NCI-H2107 treated with DMSO at 0.1 percent for 48 hours (cell line): ENCODE results near the gene MED4.
A peak's percentile ranks its signal among the peaks of the same experiment; 100 is the strongest.

Experiments used
- DNase-seq: peaks from one replicate; lab custom pipeline; 2025; ENCODE audit not compliant: unreplicated experiment; lab: John Stamatoyannopoulos, UW

MED4 gene

DNA sequence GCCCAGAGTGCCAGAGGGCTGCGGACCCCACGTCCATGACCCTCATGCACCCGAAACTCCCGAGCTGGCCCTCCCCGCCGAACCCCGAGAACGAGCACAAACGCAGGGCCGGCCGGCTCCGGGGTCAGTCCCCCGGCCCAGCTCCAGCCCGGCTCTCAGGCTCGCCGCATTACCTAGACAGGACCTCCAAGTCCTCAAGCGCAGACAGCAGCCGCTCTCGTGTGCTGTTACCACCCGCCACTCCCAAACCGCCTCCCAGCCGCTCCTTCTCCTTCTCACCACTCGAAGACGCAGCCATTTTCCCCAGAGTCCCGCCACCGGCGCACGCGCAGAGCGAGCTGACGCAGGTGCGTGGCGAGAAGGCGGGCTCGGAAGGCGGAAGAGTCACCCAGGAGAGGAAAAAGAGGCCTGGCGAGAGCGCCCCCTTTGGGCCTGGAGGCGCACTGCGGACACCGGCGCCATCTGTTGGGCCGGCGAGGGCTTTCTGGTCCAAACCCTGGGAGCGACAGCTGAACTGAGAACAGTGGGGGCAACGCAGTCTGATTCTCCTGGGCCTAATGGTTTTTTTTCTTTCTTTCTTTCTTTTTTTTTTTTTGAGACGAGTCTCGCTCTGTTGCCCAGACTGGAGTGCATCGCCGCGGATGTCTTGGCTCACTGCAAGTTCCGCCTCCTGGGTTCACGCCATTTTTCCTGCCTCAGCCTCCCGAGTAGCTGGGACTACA is at the start of gene MED4:
MED4 (minus strand) TSS at position 324 of the 722 bp plus-strand sequence; CDS start at position 298, 26 bp downstream.
- DNase-seq, result peak; percentile 55

- no peak for DNase-seq
Measured at GRCh38 chr13:48144413-48145035, 49.6 kb upstream of the MED4 start.

- DNase-seq, result no peak
Measured at GRCh38 chr13:48142436-48142835, 47.5 kb upstream of the MED4 start.

DNA sequence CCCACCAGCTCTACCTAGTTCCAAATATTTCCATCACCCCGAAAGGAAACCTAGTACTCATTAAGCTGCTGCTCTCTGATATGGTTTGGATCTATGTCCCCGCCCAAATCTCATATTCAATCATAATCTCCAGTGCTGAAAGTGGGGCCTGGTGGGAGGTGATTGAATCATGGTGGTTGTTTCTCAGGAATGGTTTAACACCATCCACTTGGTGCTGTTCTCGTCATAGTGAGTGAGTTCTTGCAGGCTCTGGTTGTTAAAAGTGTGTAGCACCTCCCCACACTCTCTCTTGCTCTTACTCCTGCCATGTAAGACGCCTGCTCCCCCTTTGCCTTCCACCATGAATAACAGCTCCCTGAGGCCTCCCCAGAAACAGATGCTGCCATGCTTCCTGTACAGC is 43.4 kb upstream of the MED4 start:
- DNase-seq, result no peak

DNA sequence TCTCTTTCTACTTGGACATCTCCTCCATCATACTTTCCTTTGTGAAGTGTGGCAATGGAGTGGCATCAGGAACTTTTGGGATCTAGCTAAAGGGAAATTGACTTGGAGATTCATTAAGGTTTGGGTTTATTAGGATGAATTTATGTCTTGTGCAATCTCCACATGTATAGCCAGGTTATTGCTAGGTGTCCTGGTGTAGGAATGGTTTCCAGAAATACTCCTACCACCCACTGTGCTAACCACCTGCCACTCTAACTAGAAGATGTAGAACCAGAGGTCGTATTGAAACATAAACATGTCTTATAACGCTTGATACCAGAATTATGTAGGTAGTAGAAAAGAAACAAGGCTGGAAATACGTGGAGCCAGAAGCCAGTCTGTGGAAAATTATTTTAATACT is 38.1 kb upstream of the MED4 start:
- DNase-seq, result no peak

- no peak for DNase-seq
Measured at GRCh38 chr13:48131533-48131932, 36.6 kb upstream of the MED4 start.

GRCh38 chr13:48126944-48127830 is 32.3 kb upstream of the MED4 start:
- peak; percentile 49 for DNase-seq

DNA sequence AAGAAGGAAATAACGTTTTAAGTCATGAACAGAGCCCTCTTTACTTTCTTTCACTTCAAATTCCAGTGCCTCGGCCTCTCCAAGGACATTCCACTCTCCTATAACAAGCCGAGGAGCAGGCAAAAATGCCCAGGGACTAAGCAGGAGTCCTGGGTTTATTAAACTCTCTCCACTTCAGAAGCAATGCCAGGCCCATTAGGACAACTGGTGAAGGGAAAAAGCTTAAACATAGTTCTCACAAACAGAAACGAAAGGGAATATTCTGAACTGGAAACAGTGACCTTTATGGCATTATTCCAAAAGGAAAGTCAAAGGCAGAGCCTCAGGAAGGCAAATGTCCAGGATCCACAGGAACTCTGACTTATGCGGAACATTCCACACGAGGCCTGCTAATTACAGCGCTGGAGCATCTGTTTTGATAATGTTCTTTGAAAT is 30.9 kb upstream of the MED4 start:
- no peak for DNase-seq

GRCh38 chr13:48123812-48124211 is 28.9 kb upstream of the MED4 start:
- DNase-seq, result no peak

GRCh38 chr13:48121733-48122132 is 26.8 kb upstream of the MED4 start:
- DNase-seq, result no peak

DNA sequence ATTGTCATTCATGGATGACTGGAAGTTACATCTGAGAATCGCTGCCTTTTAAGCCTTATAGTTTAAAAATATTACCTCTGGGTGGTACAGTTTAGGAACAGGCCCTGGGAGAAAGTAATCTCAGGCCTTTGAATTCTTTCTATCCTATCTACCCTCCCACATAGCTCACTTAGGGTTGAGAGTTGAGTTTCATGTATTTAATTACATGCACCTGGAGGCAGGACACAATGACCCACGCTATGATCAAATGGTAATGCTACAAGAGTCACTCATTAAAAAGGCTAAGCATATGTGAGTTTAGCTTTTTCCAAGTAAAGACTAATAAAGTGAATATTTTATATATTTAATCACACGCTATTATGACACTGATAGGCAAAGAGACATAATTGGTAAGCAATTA is 25.3 kb upstream of the MED4 start:
- DNase-seq, result no peak

GRCh38 chr13:48118030-48118429 is 23.1 kb upstream of the MED4 start:
- no peak for DNase-seq

DNA sequence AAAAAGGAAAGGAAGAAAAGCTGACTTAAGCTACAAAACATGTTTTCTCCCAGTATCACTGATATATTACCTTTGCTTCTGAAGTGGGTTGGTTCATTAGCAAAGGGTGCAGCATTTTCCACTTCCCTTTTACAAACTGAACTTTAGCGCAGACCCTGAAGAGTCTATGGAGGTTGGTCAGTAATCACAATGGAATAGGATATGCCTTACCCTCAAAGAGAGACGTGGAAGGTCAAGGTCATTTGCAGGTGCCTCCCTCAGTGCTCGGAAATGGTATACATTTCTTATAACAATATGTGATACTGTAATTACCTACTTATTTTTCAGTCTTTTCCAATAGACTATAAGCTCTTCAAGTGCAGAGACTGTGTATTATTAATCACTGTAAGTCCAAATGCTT is 21.9 kb upstream of the MED4 start:
- DNase-seq, result no peak

- no peak for DNase-seq
Measured at GRCh38 chr13:48113756-48114130, 18.8 kb upstream of the MED4 start.

GRCh38 chr13:48112896-48113755 is 18.2 kb upstream of the MED4 start:
- no peak for DNase-seq

GRCh38 chr13:48110931-48111721 is 16.2 kb upstream of the MED4 start:
- DNase-seq, result no peak

DNA sequence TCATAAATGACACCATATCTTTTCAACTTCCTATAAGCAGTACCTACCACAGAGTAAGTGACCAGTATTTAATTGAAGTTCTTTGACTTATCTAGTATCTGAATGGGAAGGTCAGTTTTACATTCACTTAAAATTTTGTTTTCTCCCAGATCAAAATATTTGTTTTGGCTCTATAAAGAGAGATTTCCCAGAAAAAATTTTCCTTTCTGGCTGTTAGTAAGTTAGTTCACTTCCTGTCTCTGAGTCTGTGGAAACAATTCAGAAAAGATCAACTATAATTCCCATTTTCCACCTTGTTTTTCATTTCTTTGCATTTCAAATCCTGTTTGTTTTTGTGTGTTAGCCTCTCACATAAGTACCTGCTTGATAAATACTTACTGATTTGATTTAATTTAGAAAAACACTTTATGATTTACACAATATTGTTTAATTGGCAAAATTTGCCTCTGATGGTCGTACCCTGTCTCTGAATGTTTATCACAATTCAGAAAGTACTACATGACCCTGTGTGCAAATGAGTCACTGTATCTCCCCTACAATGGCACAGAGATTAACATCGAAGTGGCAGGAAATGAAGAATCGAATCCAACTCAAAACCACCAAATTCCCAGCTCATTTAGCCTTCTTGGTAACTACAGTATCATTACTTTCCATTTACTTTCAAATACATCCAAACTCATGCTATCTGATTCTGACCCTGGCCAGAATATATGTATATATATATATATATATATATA is 15.4 kb upstream of the MED4 start:
- no peak for DNase-seq

DNA sequence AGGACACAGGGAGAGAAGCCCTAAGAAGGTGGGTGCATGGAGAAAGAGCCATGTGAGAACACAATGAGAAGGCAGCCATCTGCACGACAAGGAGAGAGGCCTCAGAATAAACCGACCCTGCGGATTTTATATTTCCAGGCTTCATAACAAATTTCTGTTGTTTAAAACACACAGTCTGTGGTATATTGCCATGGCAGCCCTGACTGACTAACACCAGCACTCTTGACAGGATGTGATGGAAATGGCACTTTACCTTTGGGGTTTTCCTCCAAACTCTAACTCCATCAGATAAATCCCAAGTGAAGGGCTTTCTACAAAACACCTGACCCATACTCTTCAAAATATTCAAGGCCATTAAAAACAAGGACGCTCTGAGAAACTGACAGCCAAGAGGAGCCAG is 13.2 kb upstream of the MED4 start:
- DNase-seq, result no peak

DNA sequence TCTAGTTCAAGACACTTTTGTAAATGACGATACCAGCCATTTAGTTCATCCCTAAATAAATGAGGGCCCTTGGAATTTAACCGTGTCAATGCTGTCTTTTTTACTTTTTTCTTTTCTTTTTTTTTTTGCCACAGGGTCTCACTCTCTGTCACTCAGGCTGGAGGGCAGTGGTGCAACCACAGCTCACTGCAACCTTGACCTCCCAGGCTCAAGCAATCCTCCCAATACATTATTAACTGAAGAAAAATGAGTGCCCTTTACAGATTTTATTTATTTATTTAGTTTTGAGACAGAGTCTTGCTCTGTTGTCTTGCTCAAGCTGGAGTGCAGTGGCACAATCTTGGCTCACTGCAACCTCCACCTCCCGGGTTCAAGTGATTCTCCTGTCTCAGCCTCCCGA is 2.9 kb upstream of the MED4 start:
- DNase-seq, result no peak
